NCI-H2196 (cell line): ENCODE data around the gene MPO.

Source experiments
- DNase-seq: peaks from one replicate; lab custom pipeline; 2025; ENCODE audit not compliant: unreplicated experiment; lab: John Stamatoyannopoulos, UW

The MPO gene

DNA sequence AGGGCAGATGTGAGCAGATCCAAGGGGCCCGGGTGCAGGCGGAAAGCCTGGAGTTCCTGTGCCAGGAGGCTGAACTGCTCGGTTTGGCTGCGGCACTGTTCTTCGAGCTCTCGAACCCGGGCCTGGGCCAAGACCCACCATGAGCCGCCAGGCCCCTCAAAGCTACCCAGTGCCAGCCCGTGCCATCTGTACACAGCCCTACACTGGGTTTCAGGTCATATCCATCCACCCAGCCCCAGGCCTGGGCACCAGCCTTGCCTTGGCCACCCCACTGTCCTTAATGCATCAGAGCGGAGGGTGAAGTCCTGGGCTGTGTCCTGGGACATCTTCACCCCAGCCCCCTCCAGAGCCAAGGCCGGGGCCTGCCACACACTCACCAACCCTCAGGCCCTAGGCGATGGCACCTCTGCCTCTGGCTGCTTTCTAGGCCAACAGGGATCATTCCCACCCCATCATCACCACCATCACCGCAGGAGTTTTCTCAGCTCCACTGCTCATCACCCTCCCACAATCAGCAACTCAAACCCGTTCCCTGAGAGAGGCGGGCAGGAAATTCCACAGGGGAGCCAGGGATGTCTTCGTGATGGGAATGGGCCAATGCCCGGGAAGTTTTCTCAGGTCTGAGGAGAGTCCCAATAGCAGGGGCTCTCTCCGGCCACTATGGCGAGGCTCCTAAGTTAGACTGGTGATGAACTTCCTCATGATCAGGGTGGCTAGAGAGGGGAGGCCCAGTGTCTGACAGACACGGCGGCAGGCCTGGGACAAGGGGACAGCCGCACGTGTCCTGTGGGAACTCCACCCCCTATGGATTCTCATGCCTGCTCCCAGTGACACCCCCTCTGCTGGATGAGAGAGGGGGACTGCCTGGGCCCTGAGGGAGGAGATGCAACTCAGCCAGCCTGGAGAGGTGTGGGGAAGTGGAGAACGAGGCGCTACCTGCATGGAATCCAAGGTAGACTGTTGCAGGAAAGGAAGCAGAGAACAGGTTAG, 38.7 kb upstream of the MPO start:
- no peak for DNase-seq

GRCh38 chr17:58318627-58319172, 38.0 kb upstream of the MPO start:
- no peak for DNase-seq

DNA sequence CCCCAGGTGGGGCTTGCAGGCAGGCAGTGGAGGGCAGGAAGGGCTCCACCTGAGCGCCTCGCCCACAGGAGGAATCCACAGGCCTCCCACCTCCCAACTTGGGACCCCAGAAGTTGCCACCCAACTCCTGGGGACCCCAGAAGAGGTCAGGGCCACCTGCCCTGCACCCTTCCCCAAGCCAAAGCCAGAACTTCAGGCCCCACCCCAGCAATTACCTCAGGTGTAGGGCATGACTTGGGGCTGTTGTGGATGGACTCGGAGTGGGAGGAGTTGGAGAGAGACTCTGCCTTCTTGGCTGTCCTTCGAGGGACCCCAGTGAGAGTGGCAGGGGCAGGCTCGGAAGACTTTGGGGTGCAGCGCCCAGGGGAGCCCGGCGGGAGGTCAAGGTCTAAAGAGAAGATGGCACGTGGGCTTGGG, 37.3 kb upstream of the MPO start:
- no peak for DNase-seq

- peak; percentile 73 for DNase-seq
Observed at GRCh38 chr17:58317421-58318064, 36.8 kb upstream of the MPO start.

DNA sequence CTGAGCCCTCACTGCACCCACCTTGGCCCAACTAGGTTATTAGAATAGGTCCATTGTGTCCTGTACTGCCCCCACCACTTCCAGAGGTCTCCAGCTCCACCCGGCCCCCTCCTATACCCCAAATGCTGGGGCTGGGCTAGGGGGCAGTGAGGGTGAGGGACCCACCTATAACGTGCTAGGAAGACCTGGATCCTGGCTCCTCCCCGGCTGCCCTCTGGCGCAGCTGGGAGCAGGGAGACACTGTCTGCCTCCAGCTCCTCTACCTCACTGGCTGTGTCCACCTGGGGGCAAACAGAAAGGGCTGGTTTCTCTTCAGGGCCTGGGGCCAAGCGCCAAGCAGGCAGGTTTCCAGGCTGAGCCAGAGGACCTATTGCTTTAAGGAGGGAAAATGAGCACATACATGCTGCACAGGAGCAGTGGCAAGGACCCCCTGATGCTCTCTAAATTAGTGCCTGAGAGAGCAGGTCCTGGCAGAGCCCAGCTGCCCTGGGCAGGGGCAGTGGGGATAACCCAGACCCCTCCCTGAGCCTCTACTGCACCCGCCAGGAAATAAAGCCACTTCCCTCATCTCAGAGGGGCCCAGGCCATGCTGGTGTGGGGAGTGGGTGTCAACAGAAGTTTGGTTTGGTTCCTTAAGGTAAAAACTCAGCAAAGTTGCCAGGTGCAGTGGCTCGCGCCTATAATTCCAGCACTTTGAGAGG, 35.7 kb upstream of the MPO start:
- no peak for DNase-seq

DNA sequence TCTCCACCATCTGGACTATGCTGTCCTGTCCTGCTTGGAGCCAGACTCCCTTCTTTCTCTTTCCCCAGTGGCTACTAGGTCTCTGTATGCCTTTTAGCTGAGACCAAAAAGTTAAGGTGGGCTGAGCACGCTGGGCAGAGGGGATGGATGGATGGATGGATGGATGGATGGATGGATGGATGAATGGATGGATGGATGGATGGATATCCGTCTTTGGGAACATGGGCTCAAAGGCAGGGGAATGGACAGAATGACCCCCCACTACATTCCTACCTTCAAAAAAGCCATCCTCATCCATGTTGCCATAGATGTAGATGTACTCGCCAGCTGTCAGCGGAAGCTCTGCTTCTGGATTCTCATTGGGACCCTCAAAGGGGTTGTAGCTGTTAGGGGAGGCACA, 35.0 kb upstream of the MPO start:
- no peak for DNase-seq

- DNase-seq = no peak
Observed at GRCh38 chr17:58315281-58315711, 34.6 kb upstream of the MPO start.

DNA sequence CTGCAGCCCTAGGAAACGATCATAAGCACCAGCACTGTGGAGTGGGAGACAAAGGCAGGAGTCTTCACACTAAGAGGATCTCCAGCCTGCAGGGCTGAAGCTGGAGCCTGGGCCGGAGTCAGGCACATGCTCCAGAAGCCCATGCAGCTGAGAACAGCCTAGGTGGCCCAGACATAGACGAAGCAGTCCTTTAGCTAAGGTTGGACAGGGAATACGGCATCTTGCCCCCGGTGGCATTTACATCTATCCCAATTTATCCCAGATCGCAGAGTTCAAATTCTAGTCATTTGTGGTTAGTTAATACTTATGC, 33.9 kb upstream of the MPO start:
- no peak for DNase-seq

- no peak for DNase-seq
Observed at GRCh38 chr17:58313815-58314705, 33.3 kb upstream of the MPO start.

GRCh38 chr17:58312829-58313228, 32.1 kb upstream of the MPO start:
- no peak for DNase-seq

DNA sequence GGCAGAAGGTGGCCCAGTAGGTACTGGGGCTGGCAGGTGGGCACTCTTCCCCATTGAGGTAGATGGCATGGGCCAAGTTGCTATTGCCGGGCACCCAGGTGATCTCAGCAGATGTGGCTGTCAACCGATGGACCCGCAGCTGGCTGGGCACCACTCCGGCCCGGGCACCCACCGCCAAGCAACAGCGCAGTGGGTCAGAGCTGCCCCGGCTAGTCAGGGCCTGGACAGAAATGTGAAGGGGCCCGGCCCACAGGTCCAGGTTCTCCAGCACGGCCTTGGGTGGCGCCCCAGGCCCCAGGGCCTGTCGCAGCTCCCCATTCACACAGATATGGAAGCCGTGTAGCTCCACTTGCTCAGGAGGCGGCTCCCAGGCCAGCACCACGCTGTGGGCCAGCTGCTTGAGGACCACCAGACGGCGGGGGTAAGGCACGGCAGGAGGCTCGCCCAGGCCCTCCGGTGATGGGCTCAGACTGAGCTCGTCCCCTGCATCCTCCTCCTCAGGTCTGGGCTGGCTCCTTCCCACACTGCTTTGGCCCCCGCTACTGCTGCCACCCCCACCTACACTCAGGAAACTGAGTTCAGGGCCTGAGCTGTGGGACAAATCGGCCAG, 31.4 kb upstream of the MPO start:
- DNase-seq = no peak

- no peak for DNase-seq
Observed at GRCh38 chr17:58311429-58311894, 30.7 kb upstream of the MPO start.

DNA sequence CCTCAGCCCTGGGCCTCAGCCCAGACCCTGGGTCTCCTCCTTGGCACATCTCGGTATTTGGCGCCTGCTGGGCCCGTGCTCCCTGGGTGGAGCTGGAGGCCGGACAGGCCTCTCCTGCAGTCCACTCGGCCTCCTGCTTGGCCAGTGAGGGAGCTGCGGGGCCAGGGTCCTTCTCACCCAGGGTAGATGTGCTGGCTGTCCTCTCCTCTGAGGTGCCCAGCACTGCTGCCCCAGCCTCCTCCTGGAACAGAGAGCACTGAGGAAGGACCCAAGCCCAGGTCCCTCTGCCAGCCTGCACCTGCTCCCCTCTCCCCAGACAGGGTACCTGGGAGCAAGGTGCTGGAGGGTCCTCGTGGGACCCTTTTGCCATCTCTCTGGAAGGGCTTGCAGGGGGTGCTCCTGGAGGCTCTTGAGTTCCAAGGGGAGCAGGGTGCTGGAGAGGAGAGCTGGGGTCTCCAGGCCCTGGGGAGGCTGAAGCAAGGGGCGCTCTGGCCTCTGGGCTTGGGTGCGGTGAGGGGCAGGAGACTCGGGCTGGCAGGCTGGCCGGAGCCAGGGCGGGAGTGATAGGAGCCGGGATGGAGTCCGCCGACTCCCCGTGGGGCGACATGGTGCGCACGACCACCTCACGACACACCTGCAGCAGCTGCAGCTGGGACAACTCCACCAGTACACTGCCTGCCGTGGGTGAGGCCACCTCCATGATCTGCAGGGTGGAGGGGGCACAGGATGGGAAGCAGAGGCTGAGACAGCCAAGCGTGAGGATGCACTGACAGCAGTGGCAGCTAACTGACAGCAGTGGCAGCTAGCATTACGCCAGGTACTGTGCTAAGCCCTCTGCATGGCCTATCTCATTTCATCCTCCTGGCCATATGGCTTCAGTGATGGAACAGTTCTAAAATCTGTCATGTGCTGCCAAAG, 30.0 kb upstream of the MPO start:
- DNase-seq = no peak

- no peak for DNase-seq
Observed at GRCh38 chr17:58309918-58310259, 29.2 kb upstream of the MPO start.

GRCh38 chr17:58308985-58309917, 28.5 kb upstream of the MPO start:
- no peak for DNase-seq

- no peak for DNase-seq
Observed at GRCh38 chr17:58308173-58308984, 27.6 kb upstream of the MPO start.
